ENCODE results near the gene PKIB.

Gene PKIB

GRCh38 chr6:122749451-122750050, 139.3 kb downstream of the PKIB start:
- DNase-seq = no peak

DNA sequence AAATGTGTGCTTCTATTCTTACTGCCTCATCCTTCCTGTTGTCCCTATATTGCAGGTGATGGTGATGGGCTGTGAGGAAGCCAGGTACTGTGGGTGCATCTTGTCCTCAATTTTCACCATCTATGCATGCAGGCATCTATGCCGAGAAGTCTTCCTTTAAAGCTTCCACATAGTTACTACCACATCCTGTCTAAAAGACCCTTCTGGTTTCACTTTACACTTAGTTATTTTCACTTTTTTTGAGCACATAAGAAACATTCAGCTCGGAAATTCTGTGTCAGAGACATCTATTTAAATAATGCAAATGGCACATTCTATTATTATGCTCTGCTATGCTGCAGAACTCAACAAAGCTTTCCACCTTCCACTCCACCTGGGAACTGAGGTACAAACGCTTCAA, 141.1 kb downstream of the PKIB start:
- no peak for DNase-seq

DNA sequence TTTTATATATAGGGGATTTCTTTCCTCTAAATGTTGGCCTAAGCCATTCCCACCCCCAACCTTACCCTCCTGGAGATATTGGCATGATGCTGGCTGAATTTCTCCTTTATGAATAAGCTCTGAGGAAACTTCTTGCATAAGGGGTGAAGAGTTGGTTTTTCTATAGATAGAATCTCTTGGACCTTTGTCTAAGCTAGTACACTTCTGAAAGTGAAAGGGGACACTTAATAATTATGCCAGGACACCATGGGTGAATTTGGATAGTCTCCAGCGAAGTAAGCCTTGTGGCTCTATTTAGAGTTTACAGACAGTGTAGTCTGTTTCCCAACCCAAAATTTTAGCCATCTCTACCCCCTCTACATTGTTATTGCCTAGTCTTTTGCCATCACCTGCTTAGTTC, 142.3 kb downstream of the PKIB start:
- DNase-seq = peak; percentile 3

GRCh38 chr6:122753000-122753687, 142.9 kb downstream of the PKIB start:
- no peak for DNase-seq

- DNase-seq = no peak
These were observed 143.5 kb downstream of the PKIB start for GRCh38 chr6:122753688-122754056.

- no peak for DNase-seq
These were observed 144.1 kb downstream of the PKIB start for GRCh38 chr6:122754191-122754731.

DNA sequence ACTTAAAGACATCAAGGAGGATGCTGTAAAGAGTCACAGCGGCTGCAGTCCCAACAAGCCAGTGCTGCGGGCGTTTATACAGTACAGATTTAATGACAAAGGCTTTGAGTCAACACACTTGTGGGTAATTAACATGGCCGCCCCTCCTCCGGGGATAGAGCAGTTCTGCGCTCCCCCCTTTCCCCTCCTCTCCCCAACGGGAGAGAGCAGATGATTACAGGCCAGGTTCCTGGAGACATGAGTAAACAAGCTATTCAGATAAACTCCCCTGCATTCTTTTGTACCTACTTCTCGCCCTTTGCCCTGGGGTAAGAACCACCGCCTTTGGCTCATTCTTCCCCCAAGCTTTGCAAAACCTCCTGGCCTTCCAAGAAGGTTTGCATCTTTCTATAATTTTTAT, 145.7 kb downstream of the PKIB start:
- DNase-seq = no peak

GRCh38 chr6:122758927-122759334, 148.7 kb downstream of the PKIB start:
- no peak for DNase-seq

DNA sequence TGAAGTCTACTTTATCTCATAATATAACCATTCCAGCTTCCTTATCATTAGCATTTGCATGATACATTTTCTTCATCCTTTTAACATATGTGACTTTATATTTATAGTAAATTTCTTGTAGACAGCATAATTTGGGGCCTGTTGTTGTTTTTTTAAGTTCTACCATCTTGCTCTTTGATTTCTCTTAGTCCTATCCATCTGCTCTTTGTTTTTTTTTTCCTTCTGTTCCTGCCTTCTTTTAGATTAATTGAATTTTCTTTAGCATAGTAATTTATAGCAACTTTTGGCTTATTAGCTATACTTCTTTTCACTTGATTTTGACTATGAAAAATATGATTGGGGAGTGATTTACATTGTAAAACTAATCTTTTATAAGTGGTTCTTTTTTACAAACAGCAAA, 150.1 kb downstream of the PKIB start:
- no peak for DNase-seq

DNA sequence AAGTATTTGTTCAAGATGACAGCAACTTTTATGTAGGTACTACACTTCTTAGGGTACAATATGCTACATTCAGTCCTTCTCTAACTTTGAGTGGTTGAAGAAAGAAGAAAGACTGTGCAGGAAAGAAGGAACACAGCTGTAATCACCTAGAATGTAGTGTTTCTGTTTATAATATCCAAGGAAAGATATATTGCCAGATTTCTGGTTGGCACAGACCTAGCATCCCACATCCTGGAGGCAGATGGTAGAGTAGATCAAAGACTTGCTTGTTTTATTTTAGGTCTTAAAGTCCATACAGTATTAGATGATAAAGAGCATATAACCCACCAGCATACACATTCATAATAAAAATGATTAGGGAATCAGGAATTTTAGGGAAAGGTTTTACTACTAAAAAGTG, 156.1 kb downstream of the PKIB start:
- DNase-seq = no peak

DNA sequence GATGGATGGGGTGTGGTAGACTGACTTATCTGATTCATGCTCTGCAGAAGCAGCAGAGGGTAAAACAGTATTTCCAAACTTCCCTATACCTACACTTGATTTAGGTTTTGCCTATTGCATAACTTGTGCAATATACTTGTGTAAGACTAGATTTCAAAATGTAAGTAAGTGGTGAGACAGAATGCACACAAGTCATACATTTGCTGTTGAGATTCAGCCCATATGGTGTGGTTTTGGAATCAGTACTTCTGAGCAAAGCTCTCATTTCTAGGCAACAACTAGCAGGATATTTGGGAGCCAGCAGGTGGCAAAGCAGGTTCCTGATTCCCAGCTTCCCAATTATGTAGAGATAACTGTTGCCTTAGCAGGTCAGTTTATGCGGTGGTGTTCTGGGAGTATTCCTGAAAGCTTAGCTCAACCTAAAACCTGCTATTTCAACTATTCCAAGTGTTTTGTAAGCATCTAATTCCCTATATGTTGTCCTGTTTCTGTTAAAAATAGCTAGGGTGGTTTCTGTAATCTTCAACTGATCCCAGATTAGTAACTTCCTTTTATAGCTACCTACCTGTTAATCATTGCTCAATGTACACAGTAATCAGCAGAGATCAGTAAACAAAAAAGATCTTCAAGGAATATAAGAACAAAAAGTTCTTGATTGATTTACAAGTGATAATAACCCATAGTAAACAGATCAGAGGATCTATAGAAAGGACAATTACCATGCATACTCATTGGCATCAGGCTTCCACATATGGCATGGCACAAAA, 160.8 kb downstream of the PKIB start:
- no peak for DNase-seq

- DNase-seq = no peak
These were observed 162.7 kb downstream of the PKIB start for GRCh38 chr6:122772724-122773415.

All from RPMI8226 (cell line).